SIG-M5 treated with dmso at 0.1 percent for 504 hours (cell line): Measurements from ENCODE around the gene EBI3.
"Not testable (repeated sequence)": the region's sequence is repeated elsewhere in the genome, so short reads cannot be mapped to it uniquely, and the experiment has no call there.

ENCODE experiments used
- DNase-seq: peaks from one replicate; lab custom pipeline; 2025; ENCODE audit not compliant: unreplicated experiment; lab: John Stamatoyannopoulos, UW

Gene EBI3

DNA sequence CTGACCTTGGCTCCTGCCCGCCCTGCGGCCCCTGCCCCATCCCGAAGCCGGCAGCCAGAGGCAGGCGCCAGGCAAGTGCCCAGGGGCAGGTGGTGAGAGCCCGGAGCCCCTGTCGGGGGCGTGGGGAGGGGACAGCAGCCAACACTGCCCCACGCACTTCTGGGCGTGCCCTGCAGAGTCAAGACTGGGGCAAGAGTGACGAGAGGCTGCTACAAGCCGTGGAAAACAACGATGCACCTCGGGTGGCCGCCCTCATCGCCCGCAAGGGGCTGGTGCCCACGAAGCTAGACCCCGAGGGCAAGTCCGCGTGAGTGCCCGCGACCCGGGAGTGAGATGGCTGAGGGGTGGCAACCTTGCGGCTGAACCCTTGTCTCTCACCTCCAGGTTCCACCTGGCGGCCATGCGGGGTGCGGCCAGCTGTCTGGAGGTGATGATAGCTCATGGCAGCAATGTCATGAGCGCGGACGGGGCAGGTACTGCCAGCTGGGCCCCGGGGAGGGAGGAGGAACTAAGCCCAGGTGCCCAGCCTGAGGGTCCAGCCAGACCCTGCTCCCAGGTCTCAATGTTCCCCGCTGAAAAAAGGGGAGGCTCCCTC lies 29.5 kb upstream of the EBI3 start:
- no peak for DNase-seq

GRCh38 chr19:4200940-4201542 lies 28.3 kb upstream of the EBI3 start:
- no peak for DNase-seq

DNA sequence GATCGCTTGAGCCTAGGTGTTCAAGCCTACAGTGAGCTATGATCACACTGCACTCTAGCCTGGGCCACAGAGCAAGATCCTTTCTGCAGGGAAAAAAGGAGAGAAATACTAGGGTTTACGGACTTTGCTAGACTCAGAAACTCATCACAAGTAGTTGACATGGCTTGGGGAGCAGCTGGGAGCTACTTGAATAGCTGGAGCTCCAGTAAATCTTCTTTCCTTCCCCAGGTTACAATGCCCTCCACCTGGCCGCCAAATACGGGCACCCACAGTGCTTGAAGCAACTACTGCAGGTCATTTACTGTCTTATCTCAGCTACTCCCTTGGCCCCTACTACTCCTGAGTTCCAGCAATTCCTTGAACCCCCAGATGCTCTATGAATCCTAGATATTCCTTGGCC lies 27.5 kb upstream of the EBI3 start:
- no peak for DNase-seq

GRCh38 chr19:4206818-4207484 lies 22.4 kb upstream of the EBI3 start:
- peak; percentile 58 for DNase-seq

- peak; percentile 52 for DNase-seq
These were observed 20.8 kb upstream of the EBI3 start for GRCh38 chr19:4208385-4209094.

GRCh38 chr19:4210166-4210731 lies 19.1 kb upstream of the EBI3 start:
- DNase-seq, result no peak

- no peak for DNase-seq
These were observed 16.2 kb upstream of the EBI3 start for GRCh38 chr19:4213116-4213515.

DNA sequence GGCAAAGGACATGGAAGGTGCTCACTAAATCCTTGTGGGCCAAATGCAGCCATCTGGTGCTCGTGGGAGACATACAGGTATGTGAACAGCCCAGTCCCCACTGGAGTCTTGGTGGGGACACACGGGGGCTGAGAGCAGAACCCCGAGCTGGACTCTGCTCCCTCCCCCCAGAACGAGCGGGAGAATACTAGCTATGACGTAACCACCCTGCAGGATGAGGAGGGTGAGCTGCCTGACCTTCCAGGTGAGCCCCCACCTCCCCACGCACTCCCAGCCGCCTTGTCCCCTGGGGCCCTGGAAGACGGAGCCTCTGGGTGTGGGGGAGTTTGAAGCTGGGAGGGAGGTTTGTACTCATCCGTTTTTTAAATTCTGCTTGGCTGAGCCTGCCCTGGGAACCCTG lies 13.5 kb upstream of the EBI3 start:
- no peak for DNase-seq

DNA sequence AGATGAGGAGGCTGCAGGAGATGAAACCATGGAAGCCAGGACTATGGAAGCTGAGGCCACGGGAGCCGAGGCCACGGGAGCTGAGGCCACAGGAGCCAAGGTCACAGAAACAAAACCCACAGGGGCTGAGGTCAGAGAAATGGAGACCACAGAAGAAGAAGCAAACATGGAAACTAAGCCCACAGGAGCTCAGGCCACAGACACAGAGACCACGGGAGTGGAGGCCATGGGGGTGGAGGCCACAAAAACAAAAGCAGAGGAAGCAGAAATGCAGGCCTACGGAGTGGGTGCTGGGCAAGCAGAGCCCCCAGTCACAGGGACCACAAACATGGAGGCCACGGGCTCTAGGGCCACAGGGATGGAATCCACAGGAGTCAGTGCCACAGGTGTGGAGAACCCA lies 12.5 kb upstream of the EBI3 start:
- no peak for DNase-seq

DNA sequence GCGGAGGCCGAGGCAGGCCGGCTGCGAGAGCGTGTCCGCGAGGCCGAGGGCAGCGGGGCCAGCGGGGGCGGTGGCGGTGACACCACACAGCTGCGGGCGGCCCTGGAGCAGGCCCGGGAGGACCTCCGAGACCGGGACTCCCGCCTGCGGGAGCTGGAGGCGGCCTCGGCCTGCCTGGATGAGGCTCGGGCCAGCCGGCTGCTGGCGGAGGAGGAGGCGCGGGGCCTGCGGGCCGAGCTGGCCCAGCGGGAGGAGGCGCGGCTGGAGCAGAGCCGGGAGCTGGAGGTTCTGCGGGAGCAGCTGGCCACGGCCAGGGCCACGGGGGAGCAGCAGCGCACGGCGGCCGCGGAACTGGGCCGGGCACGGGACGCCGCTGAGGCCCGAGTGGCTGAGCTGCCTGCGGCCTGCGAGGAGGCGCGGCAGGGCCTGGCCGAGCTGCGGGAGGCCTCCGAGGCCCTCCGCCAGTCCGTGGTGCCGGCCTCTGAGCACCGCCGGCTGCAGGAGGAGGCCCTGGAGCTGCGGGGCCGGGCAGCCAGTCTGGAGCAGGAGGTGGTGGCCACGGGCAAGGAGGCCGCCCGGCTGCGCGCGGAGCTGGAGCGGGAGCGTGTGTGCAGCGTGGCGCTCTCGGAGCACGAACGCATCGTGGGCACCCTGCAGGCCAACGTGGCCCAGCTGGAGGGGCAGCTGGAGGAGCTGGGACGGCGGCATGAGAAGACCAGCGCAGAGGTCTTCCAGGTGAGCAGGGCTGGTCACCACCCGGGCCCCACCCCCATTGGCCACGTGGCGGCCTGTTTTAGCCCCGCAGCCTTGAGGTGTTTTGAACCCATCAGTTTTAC lies 11.7 kb upstream of the EBI3 start:
- DNase-seq, result no peak

GRCh38 chr19:4218523-4218922 lies 10.8 kb upstream of the EBI3 start:
- not testable (repeated sequence) for DNase-seq

- no peak for DNase-seq
These were observed 9.1 kb upstream of the EBI3 start for GRCh38 chr19:4220188-4220587.

DNA sequence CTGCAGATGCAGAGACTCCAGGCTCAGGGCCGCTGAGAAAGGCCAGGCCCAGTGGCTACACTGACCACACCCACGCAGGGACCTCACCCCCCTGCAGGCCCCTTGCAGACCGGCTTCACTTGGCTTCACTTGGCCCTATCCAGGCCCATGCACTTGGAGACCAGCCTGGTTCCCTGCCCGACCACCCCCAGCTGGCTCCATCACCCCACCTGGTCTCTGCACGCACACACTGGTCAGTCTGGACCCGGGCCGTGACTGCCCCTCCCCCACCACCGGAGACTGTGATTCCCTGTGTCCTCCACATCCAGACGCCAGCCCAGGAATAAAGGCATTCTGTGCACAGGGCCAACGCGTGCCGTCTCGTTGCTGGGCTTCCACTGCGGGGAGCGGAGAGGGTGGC lies 4.9 kb upstream of the EBI3 start:
- DNase-seq, result no peak

- no peak for DNase-seq
These were observed 3.4 kb upstream of the EBI3 start for GRCh38 chr19:4225885-4226284.

DNA sequence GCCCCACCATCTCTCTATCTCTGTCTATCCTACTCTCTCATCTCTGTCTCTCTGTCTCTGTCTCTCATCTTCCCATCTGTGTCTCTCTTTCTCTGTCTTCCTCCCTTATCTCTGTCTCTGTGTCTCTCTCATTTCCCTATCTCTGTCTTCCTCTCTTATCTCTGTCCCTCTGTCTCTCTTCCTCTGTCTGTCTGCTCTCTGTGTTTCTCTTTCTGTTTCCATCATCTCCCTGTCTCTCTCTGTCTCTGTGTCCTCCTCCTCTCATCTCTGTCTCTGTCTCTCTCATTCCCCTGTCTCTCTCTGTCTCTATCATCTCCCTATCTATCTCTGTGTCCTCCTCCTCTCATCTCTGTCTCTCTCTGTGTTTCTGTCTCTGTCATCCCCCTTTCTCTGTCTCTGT lies 1.6 kb upstream of the EBI3 start:
- DNase-seq, result no peak

- DNase-seq, result no peak
These were observed 551 bp upstream of the EBI3 start for GRCh38 chr19:4228765-4229178.

DNA sequence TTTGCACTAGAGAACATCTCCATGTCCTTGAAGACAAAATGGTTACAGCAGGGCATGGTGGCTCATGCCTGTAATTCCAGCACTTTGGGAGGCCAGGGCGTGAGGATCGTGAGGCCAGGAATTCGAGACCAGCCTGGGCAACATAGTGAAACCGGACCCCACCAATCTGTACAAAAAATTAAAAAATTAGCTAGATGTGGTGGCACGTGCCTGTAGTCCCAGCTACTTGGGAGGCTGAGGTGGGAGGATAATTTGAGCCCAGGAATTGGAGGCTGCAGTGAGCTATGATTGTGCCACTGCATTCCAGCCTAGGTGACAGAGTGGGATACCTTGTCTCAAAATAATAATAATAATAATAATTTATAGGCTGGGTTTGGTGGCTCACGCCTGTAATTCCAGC lies 914 bp downstream of the EBI3 start:
- DNase-seq, result not testable (repeated sequence)

DNA sequence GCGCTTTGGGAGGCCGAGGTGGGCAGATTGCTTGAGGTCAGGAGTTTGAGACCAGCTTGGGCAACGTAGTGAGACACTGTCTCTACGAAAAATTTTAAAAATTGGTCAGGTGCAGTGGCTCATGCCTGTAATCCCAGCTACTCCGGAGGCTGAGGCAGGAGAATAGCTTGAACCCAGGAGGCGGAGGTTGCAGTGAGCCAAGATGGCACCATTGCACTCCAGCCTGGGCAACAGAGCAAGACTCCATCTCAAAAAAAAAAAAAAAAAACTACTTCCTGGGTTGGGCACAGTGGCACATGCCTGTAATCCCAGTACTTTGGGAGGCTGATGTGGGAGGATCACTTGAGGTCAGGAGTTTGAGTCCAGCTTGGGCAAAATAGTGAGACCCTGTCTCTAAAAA lies 2.2 kb downstream of the EBI3 start:
- not testable (repeated sequence) for DNase-seq

- not testable (repeated sequence) for DNase-seq
These were observed 2.8 kb downstream of the EBI3 start for GRCh38 chr19:4232139-4232538.

DNA sequence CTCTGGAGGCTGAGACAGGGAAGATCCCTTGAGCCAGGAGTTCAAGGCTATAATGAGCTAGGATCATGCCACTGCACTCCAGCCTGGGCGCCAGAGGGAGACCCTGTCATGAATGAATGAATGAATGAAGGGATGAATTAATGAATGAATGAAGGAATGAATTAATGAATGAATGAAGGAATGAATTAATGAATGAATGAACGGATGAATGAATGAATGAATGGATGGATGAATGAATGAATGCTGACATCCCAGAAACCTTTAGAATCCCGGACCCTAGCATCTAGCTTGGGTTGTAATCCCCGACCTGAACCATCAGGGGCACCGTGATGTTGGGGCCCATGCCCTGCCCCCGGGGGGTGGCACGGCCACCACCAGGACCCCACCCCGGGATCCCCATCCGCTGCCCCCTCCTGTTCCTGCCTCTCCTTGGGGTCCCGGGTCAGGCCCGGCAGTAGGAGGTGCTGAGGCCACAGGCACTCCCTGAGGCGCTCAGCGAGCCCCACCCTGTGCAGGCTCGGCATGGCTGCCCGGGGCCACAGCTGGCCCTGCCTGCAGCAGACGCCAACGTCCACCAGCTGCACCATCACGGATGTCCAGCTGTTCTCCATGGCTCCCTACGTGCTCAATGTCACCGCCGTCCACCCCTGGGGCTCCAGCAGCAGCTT lies 3.4 kb downstream of the EBI3 start:
- DNase-seq, result no peak
